Suprapubic skin (tissue), 4 donors: ENCODE data around the gene GFAP.

ENCODE experiments used
- EP300 ChIP-seq: sonication (generic); formaldehyde crosslinking; IDR thresholded peaks from one replicate; pipeline ENCODE4 v1.6.1; 2017; ENCODE audit warnings: antibody characterized with exemption
- POLR2A ChIP-seq, 2 donors: fragments of 450-650 bp; IDR thresholded peaks; one replicate each; pipeline ENCODE4 v1.6.1; 2017; ENCODE audit warnings: antibody characterized with exemption in 2 of 2, mild to moderate bottlenecking in 2 of 2, moderate library complexity in 2 of 2
- POLR2AphosphoS5 ChIP-seq, 3 donors: sonication (generic); formaldehyde crosslinking; IDR thresholded peaks; one replicate each; pipeline ENCODE4 v1.6.1; 2017; ENCODE audit warnings: antibody characterized with exemption in 3 of 3
- TF ChIP-seq, protein P1 (sequence below), 2 donors: fragments of 200-600 bp in 1 of 2; fragments of 450-650 bp in 1 of 2; sonication (generic) in 1 of 2; IDR thresholded peaks; one replicate each; pipeline ENCODE4 v1.5.1; 2016 to 2019; ENCODE audit warnings: antibody characterized with exemption in 2 of 2, mild to moderate bottlenecking in 1 of 2, moderate library complexity in 1 of 2

DNA sequence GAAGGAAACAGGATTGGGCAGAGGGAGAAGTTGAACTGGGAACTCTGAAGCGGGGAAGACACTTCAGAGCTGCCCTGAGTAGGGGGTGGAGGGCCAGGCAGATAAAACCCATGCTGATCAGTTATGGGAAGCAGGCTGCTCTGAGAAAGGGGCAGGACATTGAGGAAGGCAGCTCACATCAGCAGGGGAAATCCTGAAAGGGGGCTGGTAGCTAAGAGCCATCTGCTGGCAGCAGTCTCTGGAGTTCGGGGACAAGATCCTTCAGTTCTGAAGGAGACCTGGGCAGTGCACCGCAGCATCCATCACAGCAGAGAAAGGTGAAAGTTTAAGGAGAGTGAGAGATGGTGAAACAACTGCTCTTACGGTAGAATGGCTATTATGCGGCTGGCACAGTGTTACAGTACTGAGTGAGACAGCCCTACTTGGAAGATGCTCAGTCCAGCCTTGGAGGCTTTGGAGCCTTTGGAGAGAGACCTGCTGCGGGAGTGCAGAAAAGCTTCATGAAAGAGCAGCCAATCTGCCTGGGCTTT, 37.7 kb upstream of the GFAP start:
- TF ChIP-seq, protein P1, sequence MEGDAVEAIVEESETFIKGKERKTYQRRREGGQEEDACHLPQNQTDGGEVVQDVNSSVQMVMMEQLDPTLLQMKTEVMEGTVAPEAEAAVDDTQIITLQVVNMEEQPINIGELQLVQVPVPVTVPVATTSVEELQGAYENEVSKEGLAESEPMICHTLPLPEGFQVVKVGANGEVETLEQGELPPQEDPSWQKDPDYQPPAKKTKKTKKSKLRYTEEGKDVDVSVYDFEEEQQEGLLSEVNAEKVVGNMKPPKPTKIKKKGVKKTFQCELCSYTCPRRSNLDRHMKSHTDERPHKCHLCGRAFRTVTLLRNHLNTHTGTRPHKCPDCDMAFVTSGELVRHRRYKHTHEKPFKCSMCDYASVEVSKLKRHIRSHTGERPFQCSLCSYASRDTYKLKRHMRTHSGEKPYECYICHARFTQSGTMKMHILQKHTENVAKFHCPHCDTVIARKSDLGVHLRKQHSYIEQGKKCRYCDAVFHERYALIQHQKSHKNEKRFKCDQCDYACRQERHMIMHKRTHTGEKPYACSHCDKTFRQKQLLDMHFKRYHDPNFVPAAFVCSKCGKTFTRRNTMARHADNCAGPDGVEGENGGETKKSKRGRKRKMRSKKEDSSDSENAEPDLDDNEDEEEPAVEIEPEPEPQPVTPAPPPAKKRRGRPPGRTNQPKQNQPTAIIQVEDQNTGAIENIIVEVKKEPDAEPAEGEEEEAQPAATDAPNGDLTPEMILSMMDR (IDR thresholded peaks at IDR 0.05), result no peak
- TF ChIP-seq POLR2A (IDR thresholded peaks at IDR 0.05) (no peak), EP300 (no peak), POLR2AphosphoS5 (IDR thresholded peaks at IDR 0.05) (no peak)
